Fibroblast of skin of right biceps (primary cell): ENCODE results near the gene THAP8.

Experiments used
- DNase-seq: peaks from one replicate; pipeline ENCODE4 v3.0.0-alpha.2; 2013

The THAP8 gene

DNA sequence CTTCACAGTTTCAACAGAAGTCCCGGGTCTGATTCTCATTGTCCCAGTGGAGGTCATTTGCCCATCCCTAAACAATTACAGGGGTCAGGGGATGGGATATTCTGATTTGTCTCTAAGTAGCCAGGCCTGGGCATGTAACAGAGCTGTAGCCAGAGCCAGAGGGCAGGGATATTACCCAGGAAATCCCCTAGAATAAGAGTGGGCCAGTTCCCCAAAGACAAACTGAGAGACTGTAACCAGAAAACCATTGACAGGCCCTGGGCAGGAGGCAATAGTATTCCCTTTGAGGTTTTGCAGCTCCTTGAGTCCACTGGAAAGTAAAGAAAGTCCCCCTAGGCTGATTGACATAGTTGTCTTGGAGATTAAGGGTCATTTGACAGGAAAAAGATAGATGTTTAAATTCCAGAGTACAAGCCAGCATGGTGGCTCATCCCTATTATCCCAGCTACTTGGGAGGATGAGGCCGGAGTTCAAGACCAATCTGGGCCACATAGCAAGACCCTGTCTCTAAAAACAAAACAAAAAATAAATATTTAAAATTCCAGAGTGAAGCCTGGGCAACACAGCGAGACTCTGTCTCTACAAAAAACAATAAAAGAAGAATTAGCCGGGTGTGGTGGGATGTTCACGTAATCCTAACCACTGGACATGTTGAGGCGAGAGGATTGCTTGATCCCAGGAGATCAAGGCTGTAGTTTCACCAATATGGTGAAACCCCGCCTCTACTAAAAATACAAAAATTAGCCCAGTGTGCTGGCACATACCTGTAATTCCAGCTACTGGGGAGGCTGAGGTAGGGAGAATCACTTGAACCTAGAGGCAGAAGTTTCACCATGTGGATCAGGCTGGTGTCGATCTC lies 60.9 kb downstream of the THAP8 start:
- no peak for DNase-seq

DNA sequence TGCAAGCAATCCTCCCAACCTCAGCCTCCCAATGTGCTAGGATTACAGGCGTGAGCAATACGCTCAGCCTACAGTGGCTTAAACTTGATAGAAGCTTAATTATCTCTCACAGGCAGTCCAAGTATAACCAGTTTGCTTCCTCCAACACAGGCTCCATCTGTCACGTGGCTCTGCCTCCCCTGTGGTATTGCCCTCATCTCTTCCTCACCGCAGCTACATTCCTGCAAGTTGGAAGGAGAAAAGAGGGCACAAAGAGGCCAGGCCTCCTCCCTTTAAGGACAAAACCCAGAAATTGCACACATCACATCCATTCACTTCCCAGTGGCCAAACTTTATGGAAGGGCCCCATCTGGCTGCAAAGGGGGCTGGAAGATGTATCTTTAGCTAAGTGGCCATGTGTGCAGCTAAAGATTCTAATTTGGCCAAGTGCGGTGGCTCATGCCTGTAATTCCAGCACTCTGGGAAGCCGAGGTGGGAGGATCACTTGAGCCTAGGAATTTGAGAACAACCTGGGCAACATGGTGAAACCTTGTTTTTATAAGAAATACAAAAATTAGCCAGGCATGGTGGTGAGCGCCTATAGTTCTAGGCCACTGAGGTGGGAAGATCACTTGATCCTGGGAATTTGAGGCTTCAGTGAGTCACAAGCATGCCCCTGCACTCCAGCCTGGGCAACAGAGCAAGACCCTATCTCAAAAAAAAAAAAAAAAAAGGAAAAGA lies 62.2 kb downstream of the THAP8 start:
- no peak for DNase-seq

DNA sequence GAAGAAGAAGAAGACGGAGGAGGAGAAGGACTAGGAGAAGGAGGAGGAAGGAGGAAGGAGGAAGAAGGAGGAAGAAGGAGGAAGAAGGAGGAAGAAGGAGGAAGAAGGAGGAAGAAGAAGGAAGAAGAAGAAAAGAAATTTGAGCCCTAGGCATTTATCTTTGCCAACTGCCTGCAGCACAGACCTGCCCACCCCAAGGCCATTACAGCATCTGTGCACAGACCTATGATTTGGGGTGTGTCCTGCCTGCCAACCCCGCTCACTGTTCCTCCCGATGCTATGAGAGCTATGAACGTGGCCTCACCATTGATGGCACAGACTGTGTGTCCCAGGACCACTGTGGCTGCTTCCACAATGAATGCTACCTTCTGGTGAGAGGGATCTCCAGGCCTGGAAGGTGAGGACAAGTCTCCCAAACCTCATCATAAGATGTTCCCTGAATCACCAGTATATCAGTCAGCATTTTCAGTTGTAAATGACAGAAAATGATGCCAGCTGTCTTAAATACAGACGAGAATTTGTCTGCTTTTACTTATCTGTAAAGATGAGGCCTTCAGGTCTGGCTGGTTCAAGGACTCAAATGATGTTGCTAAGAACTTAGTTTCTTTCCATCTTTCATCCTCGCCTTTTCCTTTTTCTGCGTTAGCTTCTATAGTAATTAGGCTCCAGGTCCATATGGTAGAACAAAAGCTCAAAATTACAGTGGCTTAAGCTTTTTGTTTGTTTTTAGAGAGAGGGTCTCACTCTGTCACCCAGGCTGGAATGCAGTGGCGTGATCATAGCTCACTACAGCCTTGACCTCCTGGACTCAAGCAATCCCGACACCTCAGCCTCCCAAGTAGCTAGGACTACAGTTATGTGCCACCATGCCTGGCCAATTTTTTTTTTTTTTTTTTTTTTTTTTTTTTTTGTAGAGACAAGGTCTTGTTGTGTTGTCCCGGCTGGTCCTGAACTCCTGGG lies 63.0 kb downstream of the THAP8 start:
- DNase-seq: no peak

DNA sequence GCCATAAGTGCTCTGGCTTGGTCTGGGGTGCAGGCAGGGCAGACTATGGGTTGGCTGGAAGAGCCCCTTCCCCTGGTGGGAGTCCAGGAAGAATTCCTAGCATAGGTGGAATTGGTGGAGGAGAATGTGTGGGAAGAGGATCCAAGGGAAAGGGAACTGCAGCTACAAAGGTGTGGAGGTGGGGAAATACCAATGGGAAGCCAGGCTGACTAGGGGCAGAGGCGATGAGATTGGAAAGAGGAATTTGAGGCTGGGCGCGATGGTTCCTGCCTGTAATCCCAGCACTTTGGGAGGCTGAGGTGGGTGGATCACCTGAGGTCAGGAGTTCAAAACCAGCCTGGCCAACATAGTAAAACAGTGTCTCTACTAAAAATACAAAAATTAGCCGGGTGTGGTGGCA lies 63.9 kb downstream of the THAP8 start:
- no peak for DNase-seq

DNA sequence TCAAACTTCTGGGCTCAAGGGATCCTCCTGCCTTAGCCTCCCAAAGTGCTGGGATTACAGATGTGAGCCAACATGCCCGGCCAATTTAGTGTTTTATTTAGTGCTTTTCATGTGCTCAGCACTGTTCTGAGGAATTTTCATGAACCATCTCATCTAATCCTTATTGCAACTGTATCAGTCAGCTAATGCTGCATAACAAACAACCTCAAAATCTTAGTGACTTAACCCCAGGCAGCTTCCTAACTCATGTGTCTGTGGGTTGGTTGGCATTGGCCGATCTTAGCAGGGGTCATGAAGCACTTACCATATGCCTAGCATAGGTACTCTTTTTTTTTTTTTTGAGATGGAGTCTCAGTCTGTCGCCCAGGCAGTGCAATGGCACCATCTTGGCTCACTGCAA lies 65.3 kb downstream of the THAP8 start:
- no peak for DNase-seq

DNA sequence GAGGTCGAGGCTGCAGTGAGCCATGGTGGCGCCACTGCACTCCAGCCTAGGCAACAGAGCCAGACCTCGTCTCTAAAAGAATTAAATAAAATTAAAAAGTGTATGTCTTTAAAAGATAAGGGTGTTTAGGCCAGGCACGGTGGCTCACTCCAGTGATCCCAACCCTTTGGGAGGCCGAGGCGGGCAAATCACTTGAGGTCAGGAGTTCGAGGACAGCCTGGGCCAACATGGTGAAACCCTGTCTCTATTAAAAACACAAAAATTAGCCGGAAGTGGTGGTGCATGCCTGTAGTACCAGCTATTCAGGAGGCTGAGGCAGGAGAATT lies 66.6 kb downstream of the THAP8 start:
- no peak for DNase-seq

DNA sequence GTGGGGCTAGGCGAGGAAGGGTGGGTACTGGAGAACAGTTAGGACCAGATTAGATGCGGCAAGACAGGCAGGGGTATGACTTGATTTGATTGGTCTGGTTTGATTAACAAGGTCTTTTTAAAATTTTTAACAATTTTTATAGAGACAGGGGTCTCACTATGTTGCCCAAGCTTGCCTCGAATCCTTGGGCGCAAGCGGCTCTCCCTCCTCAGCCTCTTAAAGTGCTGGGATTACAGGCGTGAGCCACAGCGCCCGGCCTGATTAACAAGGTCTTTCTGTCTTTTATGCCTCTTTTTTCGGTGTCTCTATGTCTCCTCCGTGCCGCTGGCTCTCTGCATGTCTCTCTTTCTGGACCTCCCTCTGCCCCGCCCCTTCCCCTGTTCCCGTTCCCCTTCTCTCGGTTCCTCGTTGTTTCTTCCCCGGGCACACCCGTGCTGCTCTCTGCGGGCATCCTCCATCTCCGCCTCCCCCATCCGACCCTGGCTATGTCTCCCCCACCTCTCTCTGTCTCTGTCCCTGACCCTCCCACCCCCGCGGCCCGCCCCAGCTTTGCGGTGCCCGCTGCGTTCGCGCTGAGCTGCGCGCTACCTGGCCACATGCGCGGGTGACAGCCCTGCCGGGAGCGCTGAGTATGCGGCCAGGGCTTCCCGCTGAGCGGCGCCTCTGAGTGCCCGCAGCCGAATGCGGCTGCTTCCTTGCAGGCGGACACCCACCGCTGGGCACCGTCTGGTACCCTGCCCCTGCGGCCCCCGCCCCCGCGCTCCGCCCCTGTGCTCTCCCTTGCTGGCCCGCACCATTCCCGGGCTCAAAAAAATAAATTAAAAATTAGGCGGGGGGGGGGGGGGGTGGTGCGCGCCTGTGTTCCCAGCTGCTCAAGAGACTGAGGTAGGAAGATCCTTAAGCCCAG lies 67.2 kb downstream of the THAP8 start:
- DNase-seq: no peak

DNA sequence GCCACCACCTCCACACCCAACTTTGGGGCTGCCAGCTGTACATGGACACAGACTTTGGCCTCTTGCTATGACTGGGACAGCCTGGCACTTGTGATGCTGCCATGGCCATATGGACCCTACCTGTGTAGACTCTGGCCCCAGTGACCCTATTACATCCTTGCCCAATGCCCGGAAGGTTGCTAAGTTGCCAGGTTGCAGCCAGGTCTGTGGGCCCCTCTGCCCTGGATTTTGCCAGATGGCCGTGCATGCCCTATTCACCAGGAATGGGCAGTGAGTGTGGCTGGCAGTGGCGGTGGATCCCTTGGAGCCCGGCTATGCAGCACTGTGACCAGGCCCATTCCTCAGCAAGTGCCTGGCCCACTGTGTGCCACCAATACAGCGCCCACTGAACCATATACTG lies 68.0 kb downstream of the THAP8 start:
- DNase-seq: no peak
